ENCODE measurements around the gene FMN1.
"Not testable (repeated sequence)": the region's sequence is repeated elsewhere in the genome, so short reads cannot be mapped to it uniquely, and the experiment has no call there.

FMN1 gene

DNA sequence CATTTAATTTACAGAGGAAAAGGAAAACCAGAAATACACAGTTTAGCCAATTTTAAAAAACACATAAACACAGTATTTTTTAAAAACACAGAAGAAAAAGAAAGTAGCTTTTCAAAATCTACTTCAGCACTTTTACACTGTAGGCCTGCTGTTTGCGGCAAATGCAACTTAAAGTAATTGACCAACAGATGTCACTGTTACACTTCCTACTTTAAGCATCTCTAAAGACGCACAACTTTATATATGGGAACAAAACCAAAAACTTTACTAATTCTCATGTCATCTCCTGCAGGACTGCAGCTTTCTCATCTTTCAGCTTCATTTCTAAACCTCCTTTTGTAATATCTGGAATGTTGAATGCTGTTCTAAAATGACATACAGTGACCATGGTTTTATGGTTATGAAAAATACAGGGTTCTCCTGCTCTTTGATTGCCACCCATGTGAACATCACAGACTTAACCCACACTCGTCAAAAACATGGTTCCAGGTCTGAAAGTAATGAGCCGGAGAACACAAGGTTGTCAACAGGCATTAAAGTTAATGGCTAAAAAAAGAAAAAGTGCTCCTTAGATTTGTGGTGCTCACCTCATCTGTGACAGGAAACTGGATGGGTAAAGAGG lies 107.9 kb downstream of the FMN1 start:
- peak; percentile 22 for DNase-seq

DNA sequence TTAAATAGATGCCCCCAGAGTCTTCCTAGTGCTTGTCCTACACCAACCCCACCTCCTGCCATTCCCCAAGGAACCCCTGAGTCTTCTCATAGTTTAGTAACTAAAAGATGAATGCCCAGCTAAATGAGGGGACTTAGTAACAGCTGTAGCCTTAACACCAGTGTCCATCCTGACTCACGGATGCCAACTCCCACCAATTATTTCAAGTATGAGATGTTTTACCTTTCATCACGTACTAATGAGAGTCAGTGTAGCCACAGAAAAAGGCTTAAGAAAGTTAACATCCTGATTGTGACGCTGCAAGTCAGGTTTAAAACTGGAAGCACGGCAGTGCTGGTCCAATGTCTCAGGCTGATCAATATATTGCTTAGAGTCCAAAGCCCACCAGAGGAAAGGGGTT lies 109.9 kb downstream of the FMN1 start:
- no peak for DNase-seq

DNA sequence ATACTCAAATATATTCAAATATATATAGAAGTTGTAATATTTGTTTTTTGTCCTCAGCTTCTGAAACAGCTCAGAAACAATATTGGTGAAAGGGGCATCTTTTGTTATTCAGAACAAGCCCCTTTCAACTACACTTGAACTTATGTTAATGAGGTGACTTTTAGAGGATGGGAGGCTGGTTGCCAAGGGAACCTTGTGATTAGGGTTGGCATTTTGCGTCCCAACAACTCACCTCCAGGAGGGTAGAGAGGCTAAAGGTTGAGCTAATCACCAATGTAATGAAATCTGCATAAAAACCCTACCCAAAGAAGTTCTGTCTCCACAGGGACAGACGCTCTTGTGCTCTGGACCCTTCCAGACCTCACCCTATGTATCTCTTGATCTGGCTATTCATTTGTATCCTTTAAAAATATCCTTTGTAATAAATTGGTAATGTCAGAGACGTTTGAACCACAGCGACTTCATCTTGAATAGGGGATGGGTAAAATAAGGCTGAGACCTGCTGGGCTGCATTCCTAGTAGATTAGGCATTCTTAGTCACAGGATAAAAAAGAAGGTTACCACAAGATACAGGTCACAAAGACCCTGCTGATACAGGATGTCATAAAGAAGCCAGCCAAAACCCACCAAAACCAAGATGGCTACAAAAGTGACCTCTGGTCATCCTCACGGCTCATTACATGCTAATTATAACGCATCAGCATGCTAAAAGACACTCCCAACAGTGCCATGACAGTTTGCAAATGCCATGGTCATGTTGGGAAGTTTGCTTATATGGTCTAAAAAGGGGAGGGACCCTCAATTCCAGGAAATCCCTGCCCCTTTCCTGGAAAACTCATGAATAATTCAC lies 111.1 kb downstream of the FMN1 start:
- DNase-seq: no peak

DNA sequence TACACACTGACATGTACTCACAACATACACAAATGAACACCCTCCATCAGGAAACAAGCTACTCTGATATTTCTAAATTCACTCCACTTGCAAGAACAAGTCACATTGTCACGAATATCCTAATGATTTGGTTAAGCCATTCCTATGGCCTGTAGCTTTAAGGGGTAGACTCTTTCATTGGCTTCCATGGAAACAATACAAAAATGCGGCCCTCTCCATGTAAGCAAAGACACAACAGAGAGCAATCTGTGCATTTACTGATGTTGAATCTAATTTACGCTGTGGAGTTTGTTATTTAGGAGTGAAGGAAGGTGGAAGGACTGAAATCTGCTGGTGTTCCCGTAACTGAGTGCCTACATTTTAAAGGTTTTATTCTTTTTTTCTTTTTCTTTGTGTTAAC lies 114.5 kb downstream of the FMN1 start:
- DNase-seq: no peak

DNA sequence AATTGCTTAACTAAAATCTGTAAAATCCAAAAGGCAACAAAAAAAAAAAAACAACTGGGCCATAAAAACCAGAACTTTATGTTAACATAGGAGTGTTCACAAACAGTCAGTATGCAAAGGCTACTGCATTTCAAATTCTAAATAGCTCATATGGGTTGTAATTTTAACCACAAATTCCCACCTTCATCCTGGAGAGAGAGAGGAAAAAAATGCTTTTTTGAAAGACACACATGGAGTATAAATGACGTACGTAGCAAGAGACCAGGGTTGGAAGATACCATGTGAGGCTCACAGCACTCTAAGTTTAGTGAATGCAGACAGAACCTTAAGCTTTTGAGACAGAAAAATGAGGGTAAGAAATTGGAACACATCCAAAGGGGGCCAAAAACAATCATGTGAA lies 115.9 kb downstream of the FMN1 start:
- no peak for DNase-seq

DNA sequence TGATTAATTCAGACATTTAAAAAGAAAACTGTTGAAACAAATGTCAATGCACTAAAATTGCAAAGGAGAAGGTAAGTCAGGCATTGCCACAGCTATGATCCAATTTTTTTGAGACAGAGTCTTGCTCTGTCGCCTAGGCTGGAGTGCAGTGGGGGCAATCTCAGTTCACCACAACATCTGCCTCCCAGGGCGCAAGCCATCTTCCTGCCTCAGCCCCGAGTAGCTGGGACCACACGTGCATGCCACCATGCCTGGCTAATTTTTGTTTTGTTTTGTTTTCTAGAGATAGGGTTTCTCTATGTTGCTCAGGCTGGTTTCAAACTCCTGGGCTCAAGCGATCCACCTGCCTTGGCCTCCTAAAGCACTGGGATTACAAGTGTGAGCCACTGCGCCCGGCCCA lies 117.6 kb downstream of the FMN1 start:
- DNase-seq: no peak

DNA sequence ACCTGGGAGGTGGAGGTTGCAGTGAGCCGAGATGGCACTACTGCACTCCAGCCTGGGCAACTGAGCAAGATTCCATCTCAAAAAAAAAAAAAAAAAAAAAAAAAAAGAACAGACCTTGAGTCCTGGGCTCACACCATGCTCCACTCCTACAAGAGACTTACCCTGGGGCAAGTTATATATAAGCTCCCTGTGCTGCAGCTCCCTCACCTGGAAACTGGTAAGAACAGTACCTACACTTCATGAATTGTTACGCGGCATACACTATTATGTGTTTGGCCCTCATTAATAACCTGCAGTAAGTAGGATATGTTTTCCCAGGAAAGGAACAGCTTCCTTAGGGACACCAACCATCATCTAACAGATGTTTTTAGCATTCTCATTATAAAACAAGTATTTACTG lies 119.6 kb downstream of the FMN1 start:
- no peak for DNase-seq

DNA sequence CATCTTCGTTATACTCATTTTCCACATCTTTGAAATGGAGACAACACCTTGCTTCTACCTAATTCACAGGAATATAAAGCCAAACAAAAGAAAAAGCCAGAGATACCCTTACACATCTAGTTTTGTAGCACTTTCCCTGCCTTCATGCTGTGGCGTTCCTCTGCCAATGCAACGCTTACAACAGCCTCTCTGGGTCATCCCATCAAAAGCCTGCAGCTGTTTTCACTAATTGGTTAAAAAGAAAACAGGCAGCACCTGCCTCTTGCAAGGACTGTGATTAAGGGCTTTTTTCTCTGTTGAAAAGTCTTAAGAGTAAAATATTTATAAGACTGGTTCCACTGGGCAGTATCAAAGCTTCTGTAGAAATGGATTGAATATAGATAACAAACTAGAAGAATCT lies 120.3 kb downstream of the FMN1 start:
- no peak for DNase-seq

DNA sequence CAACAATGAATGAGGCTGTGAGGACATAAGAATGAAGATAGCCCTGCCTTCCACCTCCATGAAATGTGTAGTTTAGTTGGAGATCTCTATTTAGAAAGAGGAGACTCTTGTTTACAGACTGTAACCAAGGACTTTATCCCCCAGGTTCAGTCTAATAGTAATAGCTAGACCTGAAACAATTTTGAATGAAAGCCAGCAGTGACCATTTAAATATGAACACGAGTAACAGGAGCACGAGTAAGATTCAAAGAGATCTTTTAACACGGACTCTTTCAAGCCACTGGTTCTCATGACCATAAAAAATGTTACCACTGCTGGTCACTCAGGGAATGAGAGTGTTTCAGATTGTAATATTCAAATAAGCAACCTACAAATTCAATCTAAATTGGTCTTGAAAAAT lies 123.1 kb downstream of the FMN1 start:
- DNase-seq: no peak

DNA sequence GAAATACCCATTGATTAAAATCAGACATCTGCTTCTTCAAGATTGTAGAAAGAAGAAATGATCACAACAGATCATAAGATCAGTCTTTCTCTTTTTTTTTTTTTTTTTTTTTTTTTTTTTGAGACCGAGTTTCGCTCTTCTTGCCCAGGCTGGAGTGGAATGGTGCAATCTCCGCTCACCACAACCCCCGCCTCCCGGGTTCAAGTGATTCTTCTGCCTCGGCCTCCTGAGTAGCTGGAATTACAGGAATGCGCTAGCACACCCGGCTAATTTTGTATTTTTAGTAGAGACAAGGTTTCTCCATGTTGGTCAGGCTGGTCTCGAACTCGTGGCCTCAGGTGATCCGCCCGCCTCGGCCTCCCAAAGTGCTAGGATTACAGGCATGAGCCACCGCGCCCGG lies 124.6 kb downstream of the FMN1 start:
- DNase-seq: not testable (repeated sequence)

DNA sequence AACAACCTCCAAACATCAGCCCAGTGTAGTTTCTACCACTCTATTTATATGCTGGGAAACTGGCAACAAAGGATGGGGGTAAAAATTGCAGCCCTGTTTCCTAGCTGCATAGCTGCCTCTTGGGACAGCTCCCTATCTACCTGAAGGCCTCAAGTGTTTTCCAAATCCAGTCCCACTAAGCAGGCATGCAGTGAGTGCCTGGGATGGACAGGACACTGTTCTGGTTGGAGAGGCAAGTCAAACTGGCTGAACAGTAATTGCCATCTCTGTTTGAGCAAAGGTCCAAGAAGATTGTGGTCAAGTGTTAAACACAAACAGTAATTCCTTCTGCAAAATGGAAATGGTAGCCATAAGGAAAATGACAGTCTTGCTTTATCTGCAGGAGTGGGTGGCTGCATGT lies 125.4 kb downstream of the FMN1 start:
- no peak for DNase-seq

DNA sequence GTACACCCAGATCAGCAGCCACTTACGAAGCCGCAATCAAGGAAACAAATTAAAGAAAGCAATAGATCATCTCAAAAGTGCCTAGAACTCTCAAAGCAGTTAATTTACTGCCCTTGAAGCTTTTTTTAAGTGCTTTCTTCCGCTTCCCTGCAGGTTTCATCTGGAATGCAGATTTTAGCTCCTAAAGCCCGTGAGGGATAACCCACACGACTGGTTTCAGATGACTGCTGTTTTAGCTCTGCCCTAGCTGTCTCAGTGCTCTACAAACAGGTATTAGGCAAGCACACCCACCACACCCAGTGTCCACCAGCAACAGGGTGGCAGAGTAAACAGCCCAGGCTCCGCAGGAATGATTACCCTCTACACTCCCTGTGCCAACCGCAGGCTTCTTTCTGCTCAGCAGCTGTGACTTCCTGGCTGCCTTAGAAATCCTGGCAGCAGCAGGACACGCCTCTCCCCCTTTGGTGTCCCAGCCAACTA lies 126.0 kb downstream of the FMN1 start:
- DNase-seq: no peak

DNA sequence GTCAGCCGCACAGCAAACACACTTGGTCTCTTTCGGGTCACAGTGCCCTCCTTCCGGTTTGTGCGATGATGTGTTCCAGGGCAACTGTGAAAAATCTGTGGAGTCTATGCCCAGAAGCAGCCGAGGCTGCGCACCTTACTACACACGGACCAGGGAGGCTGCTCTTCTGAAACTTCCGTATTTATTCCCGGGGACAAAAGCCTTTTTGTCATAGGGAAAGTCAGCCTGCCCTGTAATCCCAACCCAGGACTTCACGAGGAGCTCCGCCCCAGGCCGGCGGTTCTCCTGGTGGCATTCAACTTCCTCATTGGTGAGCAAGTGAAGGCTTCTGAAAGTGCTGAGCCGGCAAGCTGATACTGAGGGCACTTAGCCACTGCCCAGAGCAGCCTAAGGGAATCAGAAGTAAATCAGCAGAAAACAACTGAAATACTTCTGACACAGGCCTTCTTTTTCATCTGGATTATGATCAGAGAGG lies 126.5 kb downstream of the FMN1 start:
- peak; percentile 31 for DNase-seq

DNA sequence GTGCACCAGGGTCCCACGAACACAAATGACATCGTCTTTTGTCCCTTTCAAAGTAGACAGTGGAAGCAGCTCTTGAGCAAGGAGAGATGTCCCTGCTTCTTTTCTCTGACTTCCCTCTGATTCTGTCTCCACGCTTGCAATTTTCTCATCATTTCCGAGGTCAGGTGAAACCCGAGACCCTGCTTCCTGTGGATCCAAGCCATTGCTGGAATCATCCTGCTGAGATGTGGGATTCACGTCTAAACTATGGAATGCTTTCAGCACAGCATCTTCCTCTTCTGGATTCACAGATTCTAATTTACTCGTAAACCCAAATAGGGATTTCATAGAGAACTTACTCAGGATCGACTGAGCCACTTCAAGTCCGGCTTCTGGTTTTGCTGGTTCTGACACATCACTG lies 127.1 kb downstream of the FMN1 start:
- DNase-seq: no peak

DNA sequence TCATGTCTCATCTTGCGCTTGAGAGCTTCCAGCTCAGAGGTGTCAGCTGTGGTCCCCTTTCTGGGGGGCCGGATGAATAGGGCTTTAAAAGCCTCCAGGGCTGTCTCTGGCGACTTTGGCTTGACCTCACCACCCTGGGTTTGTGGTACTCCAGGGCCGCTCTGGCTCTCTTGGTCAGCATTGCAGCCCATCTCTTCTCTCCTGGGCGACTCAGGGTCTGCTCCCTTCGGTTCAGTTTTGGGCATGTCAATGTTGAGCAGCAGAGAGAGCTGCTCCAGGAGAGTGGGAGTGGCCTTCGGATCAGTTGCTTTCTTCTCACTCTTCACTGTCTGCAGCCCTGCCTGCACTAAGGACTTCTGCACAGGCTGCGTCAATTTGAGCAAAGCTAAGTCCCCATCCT lies 127.9 kb downstream of the FMN1 start:
- DNase-seq: no peak

DNA sequence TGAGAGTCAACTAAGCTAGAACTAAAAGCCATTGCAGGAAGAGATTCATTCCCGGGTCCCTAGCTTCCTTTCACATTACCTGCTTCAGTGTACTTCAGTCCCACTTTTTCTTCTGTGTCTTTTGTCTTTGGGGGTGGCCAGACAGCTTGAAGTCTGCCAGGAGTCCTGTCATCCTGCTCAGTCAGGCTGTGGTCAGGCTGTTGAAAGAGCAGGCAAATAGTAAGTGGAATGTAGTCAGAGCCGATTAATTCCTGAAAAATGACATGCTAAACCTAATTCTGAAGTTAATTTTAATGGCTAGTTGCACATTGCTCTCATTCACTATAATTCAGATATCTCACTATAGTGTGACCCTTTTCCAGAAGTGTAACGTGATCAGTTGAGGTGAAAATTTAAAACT lies 129.6 kb downstream of the FMN1 start:
- DNase-seq: no peak

DNA sequence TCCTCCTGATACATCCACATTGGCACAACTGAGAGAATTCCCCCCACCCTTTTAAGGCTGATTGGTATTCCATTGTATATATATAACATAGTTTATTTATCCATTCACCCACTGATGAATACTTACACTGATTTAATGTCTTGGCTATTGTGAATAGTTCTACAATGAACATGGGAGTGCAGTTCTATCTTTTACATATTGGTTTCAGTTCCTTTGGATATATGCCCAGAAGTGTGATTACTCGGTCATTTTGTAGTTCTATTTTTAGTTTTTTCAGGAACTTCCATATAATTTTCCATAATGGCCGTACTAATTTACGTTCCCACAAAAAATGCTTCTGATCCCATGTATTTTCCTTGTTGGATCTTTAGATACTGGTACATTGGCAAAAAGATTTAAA lies 135.3 kb downstream of the FMN1 start:
- DNase-seq: no peak

DNA sequence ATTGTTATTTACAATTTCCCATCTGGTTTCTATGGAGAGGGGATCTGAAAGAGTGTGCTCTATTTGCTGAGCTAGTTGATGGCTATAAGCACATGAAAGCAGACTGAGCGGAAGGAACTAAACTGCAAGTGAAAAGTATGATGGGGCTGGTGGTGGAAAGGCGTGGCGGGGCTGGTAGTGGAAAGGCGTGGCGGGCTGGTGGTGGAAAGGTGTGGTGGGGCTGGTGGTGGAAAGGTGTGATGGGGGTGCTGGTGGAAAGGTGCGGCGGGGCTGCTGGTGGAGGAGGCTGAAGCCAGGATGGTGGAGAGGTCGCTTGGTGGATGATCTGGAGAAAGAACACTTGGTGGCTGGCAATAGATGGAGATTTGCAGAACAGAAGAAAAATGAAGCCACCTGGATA lies 136.7 kb downstream of the FMN1 start:
- DNase-seq: no peak

DNA sequence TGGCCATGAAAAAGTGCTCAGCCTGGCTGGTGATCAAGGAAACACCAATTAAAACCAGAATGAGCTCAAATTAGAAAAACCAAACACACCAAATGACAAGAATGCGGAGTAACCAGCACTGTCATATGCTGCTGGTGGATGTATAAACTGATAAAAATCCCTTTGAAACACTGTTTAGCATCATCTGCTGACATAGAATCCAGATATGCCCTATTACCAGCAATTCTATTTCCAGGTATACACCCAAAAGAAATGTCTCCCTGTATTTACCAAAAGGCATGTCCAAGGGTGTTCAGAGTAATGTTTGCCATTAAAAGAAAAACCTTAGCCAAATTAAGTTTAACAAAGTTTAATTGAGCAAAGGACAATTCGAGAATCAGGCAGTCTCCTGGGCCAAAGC lies 138.6 kb downstream of the FMN1 start:
- DNase-seq: no peak

DNA sequence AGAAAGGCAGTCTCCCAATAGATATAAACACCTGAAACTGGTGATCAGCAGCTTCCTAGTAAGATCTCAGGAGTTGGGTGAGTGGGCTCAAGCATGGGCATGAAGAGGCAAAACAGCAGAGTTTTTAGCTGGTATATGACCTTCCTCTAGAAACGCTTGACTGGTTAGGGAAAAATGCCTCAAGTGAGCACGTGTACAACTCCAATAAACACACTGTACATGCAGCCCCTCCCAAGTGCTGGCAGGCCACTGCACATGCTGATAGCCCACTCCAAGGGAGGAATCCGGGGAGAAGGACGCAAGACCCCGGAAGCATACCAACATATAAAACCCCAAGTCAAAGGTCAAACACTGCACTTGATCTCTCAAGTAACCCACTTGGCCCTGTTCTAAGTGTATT lies 143.0 kb downstream of the FMN1 start:
- no peak for DNase-seq

DNA sequence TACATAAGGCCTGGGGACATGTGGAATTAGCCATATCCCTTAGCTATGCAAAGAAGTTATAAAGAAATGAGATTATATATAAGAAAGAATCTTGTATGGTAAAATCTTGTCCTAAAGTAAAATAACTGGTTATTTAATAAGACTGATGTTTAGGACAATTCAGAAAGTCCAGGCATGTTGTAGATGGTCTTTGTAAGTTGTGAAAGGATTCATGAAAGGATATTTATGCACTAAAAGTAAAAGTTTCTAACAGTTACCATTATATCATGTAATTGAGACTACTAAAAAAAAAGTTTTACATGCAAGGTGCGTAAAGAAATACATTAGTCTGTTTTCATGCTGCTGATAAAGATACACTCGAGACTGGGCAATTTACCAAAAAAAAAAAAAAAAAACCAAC lies 146.3 kb downstream of the FMN1 start:
- DNase-seq: no peak

DNA sequence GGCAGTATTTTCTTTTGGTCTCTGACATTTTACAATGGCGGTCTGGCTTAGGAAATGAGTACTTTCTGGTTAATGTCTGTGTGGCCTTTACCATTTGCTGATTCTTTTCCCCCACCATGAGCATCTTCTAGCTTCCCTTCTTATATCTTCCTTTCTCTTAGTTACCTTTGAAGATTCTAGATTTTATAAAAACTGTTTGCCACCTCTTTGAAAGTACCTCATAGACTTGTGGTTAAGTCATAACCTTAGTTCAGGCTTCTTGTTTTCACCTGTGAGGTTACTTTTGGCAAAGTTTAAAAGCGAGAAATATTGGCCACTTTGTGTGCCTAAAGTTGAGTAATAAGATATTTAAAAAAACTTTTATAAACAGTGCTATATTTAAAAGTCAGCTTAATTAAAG lies 147.4 kb downstream of the FMN1 start:
- no peak for DNase-seq

DNA sequence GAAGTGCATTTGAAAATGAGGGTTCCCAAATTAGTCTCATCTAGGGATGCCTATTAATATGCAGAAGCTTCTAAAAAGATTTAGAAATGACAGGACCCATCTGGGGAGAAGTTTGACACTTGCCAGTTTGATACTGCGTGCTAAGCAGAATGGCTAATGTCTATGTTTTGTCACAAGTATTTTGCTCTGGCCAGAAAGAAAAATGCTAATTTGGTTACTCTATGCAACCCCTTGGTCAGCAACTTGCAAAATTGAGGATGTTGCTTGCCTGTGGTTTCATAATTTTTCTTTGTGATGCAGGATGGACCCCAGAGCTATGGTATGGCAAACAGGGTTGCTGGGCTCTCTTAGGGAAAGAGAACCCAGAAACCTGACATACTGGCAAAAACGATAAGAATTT lies 148.2 kb downstream of the FMN1 start:
- no peak for DNase-seq

DNA sequence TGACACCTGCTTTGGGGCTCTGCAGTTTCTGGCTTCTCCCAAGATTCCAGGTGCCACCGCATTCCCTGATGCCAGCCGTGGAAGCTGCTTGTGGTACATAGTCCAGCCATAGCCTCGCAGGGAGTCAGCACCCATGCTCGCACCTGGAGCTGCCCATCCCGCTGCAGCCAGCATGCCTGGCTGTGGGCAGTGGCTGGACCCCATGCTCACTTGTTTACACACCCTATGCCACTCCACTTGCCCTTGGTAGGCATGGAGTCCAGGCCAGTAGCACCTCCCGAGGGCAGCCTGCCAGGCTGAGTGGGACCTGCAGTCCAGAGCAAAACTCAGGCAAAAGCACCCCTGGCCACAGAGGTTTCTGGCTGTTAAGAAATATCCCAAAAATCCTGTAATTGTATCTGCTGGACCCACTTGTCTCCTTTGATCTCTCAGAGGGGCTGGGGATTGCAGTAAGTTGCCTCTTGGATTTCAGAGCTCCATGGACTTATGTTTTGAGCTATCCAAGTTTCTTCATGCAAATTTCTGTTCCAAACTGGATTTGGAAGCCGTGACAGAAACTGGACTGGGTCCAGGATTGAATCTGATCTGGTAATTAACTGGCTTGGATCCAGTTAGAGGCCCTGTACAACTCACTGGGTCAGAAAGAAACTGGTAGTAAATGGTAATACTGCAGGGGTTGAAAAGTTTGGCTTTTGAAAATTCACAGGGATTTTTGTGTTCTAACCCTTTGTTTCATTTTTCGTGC lies 149.3 kb downstream of the FMN1 start:
- DNase-seq: no peak
